GM18520 (cell line): ENCODE measurements around the gene XRCC3.

Source experiments
- ATAC-seq: cut with Tn5 transposase; IDR thresholded peaks from one replicate; pipeline ENCODE4 v1.9.1; 2021; ENCODE audit not compliant: unreplicated experiment

The XRCC3 gene

GRCh38 chr14:103726474-103726873 is 11.2 kb upstream of the XRCC3 start:
- ATAC-seq = no peak

GRCh38 chr14:103725739-103726395 is 10.6 kb upstream of the XRCC3 start:
- no peak for ATAC-seq

- ATAC-seq = no peak
Measured at GRCh38 chr14:103725001-103725682, 9.9 kb upstream of the XRCC3 start.

- no peak for ATAC-seq
Measured at GRCh38 chr14:103724116-103724515, 8.9 kb upstream of the XRCC3 start.

GRCh38 chr14:103723748-103724081 is 8.5 kb upstream of the XRCC3 start:
- no peak for ATAC-seq

GRCh38 chr14:103721334-103722120 is 6.3 kb upstream of the XRCC3 start:
- ATAC-seq = no peak

- no peak for ATAC-seq
Measured at GRCh38 chr14:103719751-103720150, 4.5 kb upstream of the XRCC3 start.

GRCh38 chr14:103718572-103718971 is 3.3 kb upstream of the XRCC3 start:
- no peak for ATAC-seq

GRCh38 chr14:103716899-103717411 is 1.7 kb upstream of the XRCC3 start:
- no peak for ATAC-seq

GRCh38 chr14:103716091-103716801 is 995 bp upstream of the XRCC3 start:
- no peak for ATAC-seq

GRCh38 chr14:103714063-103714724 is 1.1 kb downstream of the XRCC3 start:
- no peak for ATAC-seq

- ATAC-seq = no peak
Measured at GRCh38 chr14:103713304-103714062, 1.8 kb downstream of the XRCC3 start.

GRCh38 chr14:103712633-103713247 is 2.5 kb downstream of the XRCC3 start:
- ATAC-seq = no peak

- no peak for ATAC-seq
Measured at GRCh38 chr14:103711516-103712431, 3.5 kb downstream of the XRCC3 start.

- no peak for ATAC-seq
Measured at GRCh38 chr14:103710771-103711377, 4.4 kb downstream of the XRCC3 start.

GRCh38 chr14:103709814-103710213 is 5.4 kb downstream of the XRCC3 start:
- ATAC-seq = no peak

GRCh38 chr14:103708750-103709187 is 6.5 kb downstream of the XRCC3 start:
- ATAC-seq = no peak
